ENCODE measurements around the gene PPP2R5E.

Gene PPP2R5E

DNA sequence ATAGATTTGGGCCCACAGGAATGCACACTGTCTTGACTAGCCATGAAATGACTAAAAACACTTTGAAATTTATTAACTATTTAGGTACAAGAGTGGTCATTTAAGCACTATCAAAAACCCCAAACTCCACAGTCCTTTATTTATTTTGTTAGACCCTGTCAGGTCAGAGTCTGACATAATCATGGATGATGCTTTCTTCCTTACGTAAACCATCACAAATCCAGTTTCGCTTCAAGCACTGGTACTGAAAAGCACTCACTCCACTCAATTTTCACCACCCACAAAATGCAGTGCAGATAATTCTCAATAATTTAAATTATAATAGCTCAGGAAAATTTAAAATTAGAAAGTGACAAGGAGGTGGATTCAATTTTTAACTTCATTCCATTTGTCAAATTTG lies 25.8 kb downstream of the PPP2R5E start:
- no peak for DNase-seq

DNA sequence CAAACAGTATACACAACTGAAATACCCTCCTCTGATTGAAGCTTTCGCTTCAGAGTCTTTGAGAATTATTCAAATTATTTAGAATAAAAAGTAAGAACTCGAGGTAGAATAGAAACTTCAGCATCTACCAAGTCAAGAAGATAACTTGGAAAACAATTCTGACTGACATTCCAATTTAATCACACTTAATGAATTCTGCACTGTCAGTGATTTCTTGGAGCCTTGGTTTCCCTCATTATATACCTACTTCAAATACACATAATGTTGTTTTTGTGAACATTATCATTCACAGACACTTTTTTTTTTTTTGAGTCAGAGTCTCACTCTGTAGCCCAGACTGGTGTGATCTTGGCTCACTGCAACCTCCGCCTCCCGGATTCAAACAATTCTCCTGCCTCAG lies 27.9 kb downstream of the PPP2R5E start:
- no peak for DNase-seq

DNA sequence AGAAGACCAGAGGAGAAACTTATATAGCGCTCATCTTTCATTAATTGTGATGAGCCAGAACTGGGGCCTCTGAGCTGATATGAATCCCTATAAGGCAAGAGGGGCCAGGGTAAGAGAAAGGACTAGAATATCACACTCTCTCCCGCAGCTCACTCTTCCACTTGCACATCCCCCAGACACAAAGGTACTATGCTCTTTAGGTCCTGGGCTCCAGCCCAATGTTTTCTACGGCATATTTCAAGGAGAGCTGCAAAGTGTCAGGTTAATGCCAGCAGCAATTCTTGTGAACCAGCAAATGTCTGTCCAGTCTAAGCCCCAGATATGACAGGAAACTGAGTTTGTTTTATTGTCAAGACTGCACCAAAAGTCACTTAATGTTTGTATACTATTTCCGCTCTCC lies 29.4 kb downstream of the PPP2R5E start:
- no peak for DNase-seq

DNA sequence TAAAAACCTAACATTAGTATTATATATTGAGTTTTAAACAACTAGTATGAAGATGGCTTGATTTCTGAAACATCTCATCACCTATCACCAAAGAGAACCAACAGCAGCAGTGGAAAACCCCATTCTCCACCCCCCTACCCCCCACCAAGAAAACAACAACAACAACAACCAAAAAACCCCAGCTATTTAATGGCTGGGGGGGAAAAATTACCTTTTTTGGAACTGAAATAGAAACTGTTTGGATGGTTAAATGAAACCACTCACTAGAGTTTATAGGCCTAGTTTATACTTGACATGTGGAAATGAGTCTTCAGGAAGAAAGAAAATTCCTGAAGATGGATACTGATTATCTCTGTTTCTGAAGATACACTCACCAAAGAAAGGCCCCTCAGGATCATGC lies 30.3 kb downstream of the PPP2R5E start:
- no peak for DNase-seq

DNA sequence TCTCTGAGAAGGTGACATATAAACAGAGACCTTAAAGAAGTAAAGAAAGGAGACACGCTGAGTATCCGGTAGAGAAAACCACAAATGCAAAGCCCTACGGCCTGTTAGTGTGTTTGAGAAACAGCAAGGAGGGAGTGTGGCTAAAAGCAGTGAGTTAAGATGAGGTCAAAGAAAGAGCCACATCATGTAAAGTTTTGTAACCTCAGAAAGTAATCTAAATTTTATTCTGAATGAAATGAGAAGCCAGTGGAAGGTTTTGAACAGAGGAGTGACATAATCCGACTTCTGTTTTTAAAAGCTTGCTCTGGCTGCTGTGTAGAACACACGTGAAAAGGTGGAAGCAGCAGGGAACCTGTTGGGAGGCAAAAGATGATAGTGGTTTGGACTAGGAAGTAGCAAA lies 32.6 kb downstream of the PPP2R5E start:
- DNase-seq: no peak

DNA sequence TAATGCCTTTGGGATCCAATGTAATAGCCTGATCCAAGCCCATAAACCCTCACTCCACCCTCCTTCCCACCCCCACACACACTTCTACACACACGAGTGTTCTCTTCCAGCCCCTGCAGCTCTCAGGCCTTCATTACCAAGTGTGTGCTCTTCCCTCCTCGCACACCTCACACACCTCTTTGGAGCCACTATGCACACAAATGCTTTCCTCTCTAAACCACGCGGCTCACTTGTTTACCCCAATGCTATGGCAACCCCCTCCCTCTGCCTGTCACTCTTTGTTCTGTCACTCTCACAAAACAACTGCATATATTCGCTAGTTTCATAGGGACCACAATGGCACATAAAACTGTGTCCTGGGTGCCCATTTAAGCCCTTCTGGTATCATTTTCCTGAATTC lies 35.1 kb downstream of the PPP2R5E start:
- no peak for DNase-seq

DNA sequence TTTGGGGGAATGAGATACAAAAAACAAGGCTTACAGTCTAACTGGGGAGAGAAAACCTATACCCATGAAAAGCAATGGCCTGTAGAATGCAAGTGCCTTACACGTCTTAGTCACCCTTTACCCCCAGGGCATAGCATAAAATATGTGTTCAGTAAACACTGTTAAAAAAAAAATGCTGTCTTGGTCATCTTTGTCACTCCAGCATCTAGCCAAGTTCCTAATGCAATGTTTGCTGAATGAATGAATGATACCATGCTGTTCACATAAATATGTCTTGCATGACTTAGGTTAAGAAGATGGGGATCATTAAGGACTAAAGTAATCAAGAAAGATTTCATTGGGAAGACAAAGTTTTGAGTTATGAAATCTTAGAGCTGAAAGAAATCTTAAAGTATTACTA lies 38.5 kb downstream of the PPP2R5E start:
- no peak for DNase-seq

DNA sequence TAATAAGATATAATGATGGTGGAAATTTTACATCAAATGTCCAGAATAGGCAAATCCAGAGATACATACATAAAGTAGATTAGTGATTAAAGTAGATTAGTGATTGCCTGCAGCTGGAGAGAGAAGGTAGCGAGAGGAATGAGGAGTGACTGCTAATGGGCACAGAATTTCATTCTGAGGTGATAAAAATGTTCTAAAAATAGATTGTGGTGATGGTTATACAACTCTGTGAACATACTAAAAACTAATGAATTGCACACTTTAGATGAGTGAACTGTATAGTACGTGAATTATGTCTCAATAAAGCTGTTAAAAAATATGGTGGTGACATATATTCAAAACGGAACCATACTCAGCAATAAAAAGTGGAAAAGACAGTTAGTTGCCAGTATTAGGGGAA lies 41.7 kb downstream of the PPP2R5E start:
- DNase-seq: no peak

DNA sequence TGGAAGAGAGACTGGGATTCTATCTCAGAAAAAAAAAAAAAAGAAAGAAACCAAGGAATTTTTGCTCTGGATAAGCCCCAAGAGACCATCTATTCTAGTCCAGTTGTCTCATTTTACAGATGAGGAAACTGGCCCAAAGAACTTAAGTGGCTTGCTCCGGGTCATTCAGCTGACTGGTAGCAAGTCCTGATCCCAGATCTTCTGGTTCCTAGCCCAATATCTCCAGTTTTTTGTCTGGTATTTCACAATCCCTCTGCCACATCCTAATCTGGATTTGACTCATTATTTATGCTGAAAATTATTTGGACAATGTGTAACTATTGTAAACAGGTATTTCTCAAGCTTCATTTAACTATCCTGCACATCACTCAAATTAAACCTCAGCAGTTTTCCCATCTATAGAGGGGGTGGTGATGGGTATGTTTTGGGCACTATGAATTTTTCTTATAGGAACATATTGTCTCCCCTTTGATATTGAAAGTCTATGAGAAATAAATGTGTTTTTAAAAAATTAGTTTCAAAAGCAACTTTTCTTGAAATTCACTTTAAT lies 43.4 kb downstream of the PPP2R5E start:
- DNase-seq: no peak

DNA sequence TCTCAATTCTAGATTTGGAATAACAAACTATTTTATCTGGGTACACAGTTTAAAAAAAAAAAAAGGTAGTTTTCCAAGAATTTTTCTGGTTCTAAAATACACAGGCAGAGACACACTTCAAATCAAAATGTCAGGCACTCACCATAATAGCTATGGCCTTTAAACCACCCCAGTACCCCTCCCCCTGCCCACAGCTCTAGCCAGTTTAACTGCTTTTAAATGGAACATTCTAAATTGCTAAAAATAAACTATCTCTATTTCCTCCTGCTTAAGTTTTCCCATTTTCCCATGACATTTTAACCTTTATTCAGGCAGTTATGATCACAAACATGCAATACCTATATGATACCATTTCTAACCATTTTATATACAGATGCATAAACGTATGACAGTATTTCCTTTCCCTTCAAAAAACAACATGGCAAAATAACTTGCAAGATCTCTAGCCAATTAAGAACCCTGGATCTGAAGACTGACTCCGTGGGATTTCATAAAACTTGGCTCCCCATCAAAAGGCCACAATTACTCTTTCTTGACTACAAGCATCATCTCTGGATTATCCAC lies 46.3 kb downstream of the PPP2R5E start:
- no peak for DNase-seq

DNA sequence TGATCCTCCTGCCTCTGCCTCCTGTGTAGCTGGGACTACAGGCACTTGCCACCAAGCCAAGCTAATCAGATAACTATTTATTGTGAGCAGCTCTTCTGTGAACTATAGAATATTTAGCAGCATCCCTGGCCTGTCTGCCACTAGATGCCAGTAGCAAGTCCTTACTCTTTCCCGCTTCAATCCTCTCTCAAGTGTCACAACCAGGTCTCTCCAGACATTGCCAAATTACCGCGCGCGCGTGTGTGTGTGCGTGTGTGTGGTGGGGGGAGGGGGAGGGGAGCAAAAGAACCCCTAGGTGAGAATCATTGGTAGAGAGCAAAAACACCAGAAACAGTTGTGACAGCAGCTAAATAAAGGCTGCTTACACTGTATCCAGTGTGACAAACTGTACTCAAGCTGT lies 49.9 kb downstream of the PPP2R5E start:
- no peak for DNase-seq

DNA sequence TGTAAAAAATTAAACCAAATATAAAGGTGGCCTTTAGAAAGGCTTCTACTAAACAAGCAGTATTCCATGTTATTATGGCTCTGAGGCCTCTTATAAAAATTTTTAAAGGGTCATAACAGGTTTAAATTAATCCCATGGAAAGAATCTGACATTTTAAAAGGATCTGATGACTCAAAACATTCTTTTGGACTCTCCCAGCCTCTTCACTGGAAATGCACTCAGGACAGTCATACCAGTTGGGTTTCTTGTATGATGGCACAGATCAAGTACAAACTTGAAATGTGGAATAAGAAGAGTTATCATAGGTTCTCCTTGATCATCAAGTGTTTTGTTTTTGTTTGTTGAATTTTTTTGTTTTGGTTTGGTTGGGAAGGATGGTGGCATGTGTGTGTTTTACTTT lies 50.8 kb downstream of the PPP2R5E start:
- no peak for DNase-seq

DNA sequence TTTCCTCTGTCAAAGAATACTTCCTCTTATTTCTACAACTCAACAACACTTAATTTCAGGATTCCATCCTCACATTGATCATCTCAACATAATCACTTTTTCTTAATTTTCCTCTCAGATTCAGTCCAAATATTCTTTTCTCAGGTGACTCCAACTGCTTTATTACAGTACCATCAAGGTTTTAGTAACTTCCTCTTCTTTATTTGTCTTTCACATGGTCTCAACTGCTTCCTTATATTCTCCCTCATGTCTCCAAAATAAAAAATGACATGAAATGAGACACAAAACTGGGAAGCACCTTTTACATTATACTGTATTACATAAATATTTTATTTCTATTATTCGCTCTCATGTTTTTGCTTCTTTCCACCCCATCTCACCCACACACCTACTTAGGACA lies 55.5 kb downstream of the PPP2R5E start:
- no peak for DNase-seq

DNA sequence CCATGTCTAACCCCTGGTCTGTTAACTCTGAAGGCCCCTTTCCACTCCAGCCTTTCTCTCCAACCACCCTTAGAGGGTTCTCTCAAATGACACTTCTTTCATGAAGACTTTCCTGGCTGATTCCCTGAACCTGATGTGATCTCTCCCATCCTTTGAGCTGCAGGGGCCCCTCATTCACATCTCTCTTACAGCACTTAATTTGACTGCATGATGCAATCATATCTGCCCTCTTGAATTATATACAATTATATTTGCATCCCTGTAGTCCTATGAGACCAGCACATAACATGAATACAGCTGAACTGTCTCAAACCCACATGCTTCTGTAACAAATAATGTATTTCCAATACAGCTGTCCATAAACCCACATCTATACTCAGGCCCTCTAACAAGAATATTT lies 56.4 kb downstream of the PPP2R5E start:
- peak; percentile 82 to 85 for DNase-seq

DNA sequence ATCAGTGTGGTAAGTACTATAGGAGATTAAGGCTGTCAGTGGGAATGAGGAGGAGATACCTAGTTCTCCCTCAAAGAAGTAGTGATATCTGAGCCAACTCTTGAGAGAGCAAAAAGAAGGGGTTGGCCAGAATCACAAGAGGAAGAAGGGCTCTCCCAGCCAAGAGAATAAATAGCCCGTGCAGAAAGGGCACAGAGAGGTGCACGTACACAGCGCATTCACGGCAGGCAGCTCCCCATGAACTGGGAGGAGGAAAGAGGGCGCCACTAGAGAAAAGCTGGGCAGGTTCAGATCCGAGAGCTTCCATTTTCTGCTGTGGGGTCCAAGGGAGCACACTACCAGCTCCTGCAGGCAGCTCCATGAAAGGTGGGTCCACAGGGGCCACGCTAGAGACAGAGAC lies 59.9 kb downstream of the PPP2R5E start:
- DNase-seq: no peak

DNA sequence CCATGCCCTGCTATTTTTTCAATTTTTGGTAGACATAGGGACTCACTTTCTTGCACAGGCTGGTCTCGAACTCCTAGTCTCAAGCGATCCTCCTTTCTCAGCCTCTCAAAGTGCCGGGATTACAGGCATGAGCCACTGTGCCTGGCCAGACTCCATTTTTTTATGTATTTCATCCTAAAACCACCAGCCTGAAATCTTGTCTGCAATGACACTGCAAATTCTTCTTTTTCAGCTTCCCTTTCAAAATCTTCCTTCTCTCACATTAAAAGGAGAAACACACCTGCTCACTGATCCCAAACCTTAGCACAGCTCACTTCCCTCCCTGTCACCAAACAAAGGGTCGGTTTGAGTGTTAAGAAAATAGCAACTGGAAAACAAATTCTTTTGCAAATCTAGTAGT lies 62.6 kb downstream of the PPP2R5E start:
- DNase-seq: no peak

DNA sequence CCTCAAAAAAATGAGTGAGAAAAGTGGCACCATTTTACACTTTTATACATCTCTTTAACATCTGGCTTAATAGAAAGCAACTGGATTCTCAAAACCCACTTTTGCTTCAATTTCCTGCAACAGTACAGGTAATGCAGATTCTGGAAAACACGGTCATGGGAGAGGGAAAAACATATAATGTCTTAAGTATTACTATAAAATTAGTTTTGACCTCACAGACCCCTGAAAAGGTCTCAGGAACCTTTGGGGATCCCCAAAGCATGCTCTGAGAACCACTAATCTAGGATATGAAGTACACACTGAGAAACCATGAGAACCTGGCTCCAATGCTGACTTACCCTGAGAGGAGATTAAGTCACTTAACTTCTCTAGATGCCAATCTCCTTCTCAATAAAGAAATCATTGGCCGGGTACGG lies 64.7 kb downstream of the PPP2R5E start:
- no peak for DNase-seq

DNA sequence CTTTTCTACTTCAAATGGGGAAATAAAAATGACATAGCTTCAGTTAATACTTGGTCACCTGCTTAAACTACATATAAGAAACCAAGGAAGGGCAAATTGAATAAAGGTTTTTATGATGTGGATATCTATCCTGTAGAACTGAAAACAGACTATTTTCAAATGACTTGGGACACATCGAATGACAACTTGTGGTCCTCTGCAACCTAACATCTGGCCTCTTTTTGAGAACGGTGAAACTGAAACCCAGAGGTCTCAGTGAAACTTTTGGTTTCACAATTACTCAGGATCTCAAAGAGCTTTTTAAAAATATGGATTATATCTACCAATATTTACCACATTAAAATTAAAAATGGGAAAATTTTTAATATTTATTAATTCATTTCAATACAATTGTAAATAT lies 65.2 kb downstream of the PPP2R5E start:
- DNase-seq: no peak

DNA sequence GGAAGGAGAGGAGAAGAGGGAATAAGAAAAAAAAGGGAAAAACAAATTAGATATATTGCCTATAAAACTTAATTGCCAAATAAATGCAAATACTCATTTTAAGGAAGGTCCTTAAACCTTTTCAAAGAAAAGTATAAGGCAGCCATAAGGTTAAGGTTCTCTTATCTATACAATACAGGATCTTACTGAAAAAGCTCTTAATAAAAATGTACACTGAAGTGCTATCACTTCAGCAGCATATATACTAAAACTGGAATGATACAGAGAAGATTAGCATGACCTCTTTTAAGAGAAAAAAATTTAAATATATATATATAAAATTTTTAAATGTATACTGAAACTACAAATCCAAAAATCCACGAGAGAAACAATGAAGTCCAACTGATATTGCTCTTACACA lies 65.6 kb downstream of the PPP2R5E start:
- no peak for DNase-seq

DNA sequence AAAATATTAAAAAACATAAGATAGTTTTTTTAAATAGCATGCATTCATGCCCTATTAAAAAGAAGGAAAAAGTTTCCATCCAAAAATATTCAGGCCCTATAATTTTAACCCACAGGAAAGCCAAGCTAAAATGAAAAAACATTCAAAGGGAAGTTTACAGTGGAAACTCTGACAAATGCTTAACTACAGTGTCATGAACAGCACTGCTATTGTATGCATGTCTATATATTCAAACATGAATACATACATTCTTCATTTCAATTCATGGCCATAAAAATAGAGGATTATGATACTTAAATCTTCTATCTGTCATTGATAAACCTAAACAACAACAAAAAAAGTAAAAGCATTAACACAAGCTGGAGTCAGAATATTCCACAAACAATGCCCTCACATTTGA lies 67.4 kb downstream of the PPP2R5E start:
- DNase-seq: no peak

DNA sequence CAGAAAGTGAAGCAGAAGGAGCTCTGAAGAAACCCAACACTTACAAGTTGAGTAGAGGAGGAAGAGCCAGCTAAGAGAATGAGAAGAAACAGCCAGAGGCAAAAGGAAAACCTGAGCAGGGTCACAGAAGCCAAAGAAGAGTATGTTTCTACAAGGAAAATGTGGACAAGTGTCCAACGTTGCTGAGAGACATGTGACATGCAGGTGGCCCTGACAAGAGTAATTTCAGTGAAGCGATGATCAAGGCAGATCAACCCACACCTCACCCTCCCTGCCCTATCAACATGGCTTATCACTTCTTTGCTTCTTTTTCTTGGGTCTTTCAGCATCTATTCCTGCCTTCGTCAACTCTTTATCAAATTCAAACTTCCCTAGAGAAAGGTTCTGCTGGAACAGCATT lies 68.3 kb downstream of the PPP2R5E start:
- DNase-seq: no peak

DNA sequence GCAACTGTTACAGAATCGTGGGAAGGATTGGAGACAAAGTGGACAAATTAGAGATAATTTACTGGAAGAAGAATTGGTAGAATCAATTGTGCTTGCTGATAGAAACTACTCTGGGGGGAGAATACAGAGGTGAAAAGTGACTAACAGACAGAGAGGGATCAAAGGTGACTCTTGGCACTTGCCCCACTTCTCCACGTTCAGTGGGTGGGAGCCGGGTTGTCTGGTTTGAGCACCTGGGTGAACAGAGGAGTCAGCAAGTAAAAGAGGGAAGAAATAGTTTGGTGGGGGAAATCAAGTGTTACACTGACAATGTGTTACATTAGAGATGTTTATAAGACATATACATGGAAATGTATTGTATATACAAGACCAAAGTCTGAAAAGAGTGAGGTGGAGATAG lies 69.1 kb downstream of the PPP2R5E start:
- no peak for DNase-seq

DNA sequence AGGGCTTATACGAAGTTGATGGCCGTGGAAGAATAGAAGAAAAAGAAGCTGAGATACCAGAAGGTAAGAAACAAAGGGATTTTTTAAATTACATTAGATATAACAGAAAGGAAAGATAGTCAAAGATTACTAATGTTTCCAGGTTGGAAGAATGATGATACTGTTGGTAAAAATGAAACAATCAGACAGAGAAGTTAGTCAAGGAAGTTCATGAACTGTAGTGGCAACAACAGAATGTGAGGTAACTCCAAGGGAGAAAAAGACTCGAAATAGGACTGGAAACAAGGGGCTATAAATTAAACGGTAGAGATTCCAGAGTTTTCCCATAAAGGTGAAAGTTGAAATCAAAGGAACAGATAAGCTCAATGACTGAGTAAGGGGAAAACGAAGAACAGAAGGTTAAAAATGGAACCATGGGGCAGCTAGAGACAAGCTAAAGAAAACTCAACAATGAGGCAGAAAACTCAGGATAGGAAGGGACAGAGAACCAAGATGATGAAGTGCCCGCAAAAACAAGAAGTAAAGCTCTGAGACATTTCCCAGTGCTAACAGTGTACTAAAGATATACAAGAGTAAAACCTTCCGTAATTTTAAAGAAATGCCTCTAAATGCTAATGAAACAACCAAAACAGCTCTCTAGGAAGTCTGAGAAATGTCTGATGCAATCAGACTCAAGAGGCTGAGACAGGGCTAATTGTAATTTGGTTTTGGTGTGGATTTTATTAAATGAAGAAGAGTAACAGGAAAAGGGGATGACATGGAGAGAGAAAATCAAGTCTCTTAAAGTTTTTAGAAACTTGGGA lies 70.0 kb downstream of the PPP2R5E start:
- DNase-seq: no peak

DNA sequence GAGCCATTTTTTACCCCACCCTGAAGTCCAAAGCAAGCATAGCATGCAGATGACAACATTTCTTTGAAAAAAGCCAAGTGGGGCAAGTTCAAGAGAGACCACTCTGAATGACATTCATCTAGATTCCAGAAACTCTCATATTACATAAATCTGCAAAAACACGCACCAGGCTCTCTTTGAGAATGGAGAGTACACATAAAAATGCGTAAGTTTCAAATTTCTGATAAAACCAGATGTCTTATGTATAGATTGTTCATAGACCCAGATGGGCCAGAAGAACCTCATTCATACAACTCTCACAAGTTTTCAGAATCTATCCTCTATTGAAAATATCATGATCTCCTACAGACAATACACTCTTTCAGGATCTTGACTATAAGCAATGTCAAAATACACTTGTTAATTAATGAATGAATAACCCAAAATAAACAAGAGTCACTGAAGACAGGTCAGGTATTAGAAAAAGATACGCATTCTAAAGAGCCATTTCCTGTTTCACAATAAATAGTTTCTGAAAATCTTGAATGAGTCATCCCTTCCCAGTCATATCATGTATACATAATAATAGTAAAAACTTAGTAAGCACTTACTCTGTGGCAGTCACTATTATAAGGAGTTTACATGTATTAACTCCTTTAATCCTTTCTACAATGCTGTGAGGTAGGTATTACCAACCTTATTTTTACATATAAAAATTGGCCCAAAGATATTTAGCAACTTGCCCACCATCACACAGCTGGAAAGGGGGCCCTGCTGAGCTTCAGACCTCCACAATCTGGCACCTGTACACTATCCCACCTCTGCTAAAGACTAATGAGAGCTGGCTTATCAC lies 72.0 kb downstream of the PPP2R5E start:
- DNase-seq: no peak

Measured in NCI-H526 (cell line).